ENCODE data around the gene LCE3A. TPM values are rescaled to one million over a fixed set of nuclear protein-coding genes. Genes with fewer than 3 reads are reported as not detected.
A peak's percentile ranks its signal among the peaks of the same experiment; 100 is the strongest.

The LCE3A gene
- total RNA-seq, 1 experiment from 2014 or later, result not detected

DNA sequence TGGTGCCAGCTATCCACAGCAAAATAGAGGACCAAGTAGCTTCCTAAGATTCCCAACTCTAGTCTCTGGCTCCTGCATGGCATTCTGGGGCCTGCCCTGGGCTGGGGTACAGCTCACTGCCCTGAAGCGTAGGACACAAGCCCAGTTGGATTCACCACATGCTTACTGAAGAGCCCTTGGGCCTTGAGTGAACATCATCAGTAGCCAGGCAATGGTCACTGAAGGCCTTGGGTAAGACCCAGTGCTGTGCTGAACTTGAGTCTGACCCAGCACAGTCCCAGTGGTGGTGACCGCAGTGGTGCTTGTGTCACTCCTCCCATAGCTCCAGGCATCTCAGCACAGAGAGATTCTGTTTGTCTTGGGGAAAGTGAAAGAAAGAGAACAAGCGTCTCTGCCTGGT is 7.7 kb upstream of the LCE3A start:
- ChIA-PET POLR2A (no interaction called here), CTCF (no interaction called here)
- no peak overlapping the region for H3K4me3 Mint-ChIP-seq (ENCODE audit: unreplicated experiment)
- H3K36me3 Mint-ChIP-seq (ENCODE audit: insufficient read depth, unreplicated experiment), result no peaks in the 10 kb centered on the region
- DNase-seq, result no peak
- H3K9me3 Mint-ChIP-seq (ENCODE audit: unreplicated experiment), result no peaks in the 10 kb centered on the region
- no peak overlapping the region for H3K27ac Mint-ChIP-seq (ENCODE audit: unreplicated experiment)
- H3K4me1 Mint-ChIP-seq (ENCODE audit: low read depth, unreplicated experiment), result no peaks in the 10 kb centered on the region
- H3K27me3 Mint-ChIP-seq (ENCODE audit: insufficient read depth, unreplicated experiment), result peaks cover 19% of the 10 kb centered on the region
- Histone ChIP-seq H3K9me3 (no peaks in the 10 kb centered on the region), H3K36me3 (ENCODE audit: control insufficient read depth, insufficient read depth, low read length) (no peaks in the 10 kb centered on the region), H3K27me3 (replicated peaks; ENCODE audit: control insufficient read depth, insufficient read depth, low read length) (no peaks in the 10 kb centered on the region; the same call in 1 of the 2 replicates), H3K4me3 (ENCODE audit: low read depth, low read length) (no peak overlapping the region), H3K4me1 (no peaks in the 10 kb centered on the region)
- no TSS peak for BruUV-seq (replicated peaks)
- intact Hi-C loops (cut with micrococcal nuclease; ENCODE audit: unreplicated experiment), result no loop called here
- TF ChIP-seq, protein P1, sequence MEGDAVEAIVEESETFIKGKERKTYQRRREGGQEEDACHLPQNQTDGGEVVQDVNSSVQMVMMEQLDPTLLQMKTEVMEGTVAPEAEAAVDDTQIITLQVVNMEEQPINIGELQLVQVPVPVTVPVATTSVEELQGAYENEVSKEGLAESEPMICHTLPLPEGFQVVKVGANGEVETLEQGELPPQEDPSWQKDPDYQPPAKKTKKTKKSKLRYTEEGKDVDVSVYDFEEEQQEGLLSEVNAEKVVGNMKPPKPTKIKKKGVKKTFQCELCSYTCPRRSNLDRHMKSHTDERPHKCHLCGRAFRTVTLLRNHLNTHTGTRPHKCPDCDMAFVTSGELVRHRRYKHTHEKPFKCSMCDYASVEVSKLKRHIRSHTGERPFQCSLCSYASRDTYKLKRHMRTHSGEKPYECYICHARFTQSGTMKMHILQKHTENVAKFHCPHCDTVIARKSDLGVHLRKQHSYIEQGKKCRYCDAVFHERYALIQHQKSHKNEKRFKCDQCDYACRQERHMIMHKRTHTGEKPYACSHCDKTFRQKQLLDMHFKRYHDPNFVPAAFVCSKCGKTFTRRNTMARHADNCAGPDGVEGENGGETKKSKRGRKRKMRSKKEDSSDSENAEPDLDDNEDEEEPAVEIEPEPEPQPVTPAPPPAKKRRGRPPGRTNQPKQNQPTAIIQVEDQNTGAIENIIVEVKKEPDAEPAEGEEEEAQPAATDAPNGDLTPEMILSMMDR (IDR thresholded peaks at IDR 0.05; ENCODE audit: insufficient read depth in 1 of 2, low read depth in 1 of 2, low read length in 1 of 2, severe bottlenecking in 1 of 2, unreplicated experiment in 1 of 2), result no peak

DNA sequence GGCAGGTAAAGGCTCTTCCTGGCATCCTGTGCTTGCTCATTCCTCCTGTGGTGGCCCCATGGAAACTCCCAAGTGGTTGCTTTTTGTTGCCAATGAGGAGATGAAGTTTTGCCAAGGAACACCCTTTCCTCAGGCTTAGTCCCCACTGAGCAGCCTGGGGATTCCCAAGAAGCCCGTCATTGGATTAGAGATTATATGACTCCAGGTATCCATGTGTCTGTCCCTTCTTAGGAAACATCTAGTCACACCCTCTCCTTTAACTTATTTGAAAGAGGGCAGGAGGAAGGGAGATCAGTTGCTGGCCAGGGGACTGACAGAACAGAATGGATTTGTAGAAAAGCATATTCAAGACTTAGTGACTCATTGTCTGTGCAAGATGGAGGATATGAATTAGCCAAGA is 3.8 kb upstream of the LCE3A start:
- Mint-ChIP-seq H3K27me3 (ENCODE audit: insufficient read depth, unreplicated experiment) (peaks cover 18% of the 10 kb centered on the region), H3K9me3 (ENCODE audit: unreplicated experiment) (no peaks in the 10 kb centered on the region), H3K36me3 (ENCODE audit: insufficient read depth, unreplicated experiment) (no peaks in the 10 kb centered on the region), H3K4me1 (ENCODE audit: low read depth, unreplicated experiment) (no peaks in the 10 kb centered on the region), H3K4me3 (ENCODE audit: unreplicated experiment) (no peak overlapping the region), H3K27ac (ENCODE audit: unreplicated experiment) (no peak overlapping the region)
- H3K27me3 ChIP-seq (replicated peaks; ENCODE audit: control insufficient read depth, insufficient read depth, low read length), result no peaks in the 10 kb centered on the region; the same call in none of the 2 replicates
- no peaks in the 10 kb centered on the region for H3K4me1 ChIP-seq
- no peaks in the 10 kb centered on the region for H3K9me3 ChIP-seq
- DNase-seq, result no peak
- ChIA-PET CTCF (no interaction called here), POLR2A (no interaction called here)
- intact Hi-C loops (cut with micrococcal nuclease; ENCODE audit: unreplicated experiment), result no loop called here
- H3K36me3 ChIP-seq (ENCODE audit: control insufficient read depth, insufficient read depth, low read length), result no peaks in the 10 kb centered on the region
- no peak overlapping the region for H3K4me3 ChIP-seq (ENCODE audit: low read depth, low read length)
- BruUV-seq (replicated peaks), result no TSS peak
- TF ChIP-seq, protein P1 (IDR thresholded peaks at IDR 0.05; ENCODE audit: insufficient read depth in 1 of 2, low read depth in 1 of 2, low read length in 1 of 2, severe bottlenecking in 1 of 2, unreplicated experiment in 1 of 2), result no peak

DNA sequence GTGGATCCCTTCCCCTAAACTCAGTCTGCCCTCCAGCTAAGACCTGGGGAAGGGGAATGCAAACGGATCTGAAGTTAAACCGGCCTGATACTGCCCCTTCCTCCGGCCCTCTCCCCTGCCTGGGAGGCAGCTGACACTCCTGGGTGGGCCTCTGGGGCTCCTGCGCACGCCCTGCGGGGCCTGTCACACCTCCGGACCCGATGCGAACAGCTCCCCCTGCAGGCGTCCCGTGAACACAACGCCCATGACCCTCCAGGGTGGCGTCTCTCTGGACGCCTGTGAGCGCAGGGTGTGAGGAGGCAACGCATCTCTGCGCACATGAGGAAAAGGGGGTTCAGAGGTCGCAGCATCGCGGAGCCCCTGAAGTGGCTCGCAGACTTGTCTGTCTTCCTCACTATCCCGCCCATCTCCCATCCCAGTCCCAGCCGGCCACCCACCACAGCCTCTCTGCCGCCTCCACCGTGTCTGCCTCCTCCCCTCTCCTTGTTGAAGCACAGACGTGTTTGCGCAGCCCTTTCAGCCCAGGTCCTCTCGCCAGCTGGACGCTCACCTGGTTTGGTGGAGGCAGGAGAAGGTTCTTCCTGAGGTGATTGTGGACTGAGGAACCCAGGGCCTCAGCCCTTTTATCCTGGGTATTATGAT is 421 bp upstream of the LCE3A start:
- intact Hi-C loops (cut with micrococcal nuclease; ENCODE audit: unreplicated experiment), result loop anchor here (5.0 kb wide), 1 partner anchor 46 kb away; no protein-coding TSS in a partner anchor
- BruUV-seq (replicated peaks), result no TSS peak
- H3K36me3 Mint-ChIP-seq (ENCODE audit: insufficient read depth, unreplicated experiment), result no peaks in the 10 kb centered on the region
- CTCF ChIA-PET, result no interaction called here
- Histone ChIP-seq H3K4me3 (ENCODE audit: low read depth, low read length) (no peak overlapping the region), H3K27me3 (replicated peaks; ENCODE audit: control insufficient read depth, insufficient read depth, low read length) (no peaks in the 10 kb centered on the region; the same call in 1 of the 2 replicates), H3K4me1 (no peaks in the 10 kb centered on the region), H3K36me3 (ENCODE audit: control insufficient read depth, insufficient read depth, low read length) (no peaks in the 10 kb centered on the region), H3K9me3 (peaks cover 7% of the 10 kb centered on the region; the same call in 1 of the 2 replicates)
- H3K4me3 Mint-ChIP-seq (ENCODE audit: unreplicated experiment), result no peak overlapping the region
- peaks cover 14% of the 10 kb centered on the region for H3K27me3 Mint-ChIP-seq (ENCODE audit: insufficient read depth, unreplicated experiment)
- H3K4me1 Mint-ChIP-seq (ENCODE audit: low read depth, unreplicated experiment), result no peaks in the 10 kb centered on the region
- POLR2A ChIA-PET, result no interaction called here
- TF ChIP-seq, protein P1 (IDR thresholded peaks at IDR 0.05; ENCODE audit: insufficient read depth in 1 of 2, low read depth in 1 of 2, low read length in 1 of 2, severe bottlenecking in 1 of 2, unreplicated experiment in 1 of 2), result peak in 1 of 2 experiments; percentile 25
- no peak overlapping the region for H3K27ac Mint-ChIP-seq (ENCODE audit: unreplicated experiment)
- peaks cover 10% of the 10 kb centered on the region for H3K9me3 Mint-ChIP-seq (ENCODE audit: unreplicated experiment)
- DNase-seq, result peak in 1 of 2 experiments; percentile 19
